Ramos (cell line): ENCODE data around the gene BAIAP2L2.
"Not testable (repeated sequence)": the region's sequence is repeated elsewhere in the genome, so short reads cannot be mapped to it uniquely, and the experiment has no call there.

Experiments used
- in situ Hi-C: fragments of 300-500 bp; cut with MboI; formaldehyde crosslinking; loops from one replicate; pipeline ENCODE4 v1.14.3; 2022; ENCODE audit warnings: low sequenced_read_pairs; ENCODE audit not compliant: unreplicated experiment

Gene BAIAP2L2, protein sequence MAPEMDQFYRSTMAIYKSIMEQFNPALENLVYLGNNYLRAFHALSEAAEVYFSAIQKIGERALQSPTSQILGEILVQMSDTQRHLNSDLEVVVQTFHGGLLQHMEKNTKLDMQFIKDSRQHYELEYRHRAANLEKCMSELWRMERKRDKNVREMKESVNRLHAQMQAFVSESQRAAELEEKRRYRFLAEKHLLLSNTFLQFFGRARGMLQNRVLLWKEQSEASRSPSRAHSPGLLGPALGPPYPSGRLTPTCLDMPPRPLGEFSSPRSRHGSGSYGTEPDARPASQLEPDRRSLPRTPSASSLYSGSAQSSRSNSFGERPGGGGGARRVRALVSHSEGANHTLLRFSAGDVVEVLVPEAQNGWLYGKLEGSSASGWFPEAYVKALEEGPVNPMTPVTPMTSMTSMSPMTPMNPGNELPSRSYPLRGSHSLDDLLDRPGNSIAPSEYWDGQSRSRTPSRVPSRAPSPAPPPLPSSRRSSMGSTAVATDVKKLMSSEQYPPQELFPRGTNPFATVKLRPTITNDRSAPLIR

DNA sequence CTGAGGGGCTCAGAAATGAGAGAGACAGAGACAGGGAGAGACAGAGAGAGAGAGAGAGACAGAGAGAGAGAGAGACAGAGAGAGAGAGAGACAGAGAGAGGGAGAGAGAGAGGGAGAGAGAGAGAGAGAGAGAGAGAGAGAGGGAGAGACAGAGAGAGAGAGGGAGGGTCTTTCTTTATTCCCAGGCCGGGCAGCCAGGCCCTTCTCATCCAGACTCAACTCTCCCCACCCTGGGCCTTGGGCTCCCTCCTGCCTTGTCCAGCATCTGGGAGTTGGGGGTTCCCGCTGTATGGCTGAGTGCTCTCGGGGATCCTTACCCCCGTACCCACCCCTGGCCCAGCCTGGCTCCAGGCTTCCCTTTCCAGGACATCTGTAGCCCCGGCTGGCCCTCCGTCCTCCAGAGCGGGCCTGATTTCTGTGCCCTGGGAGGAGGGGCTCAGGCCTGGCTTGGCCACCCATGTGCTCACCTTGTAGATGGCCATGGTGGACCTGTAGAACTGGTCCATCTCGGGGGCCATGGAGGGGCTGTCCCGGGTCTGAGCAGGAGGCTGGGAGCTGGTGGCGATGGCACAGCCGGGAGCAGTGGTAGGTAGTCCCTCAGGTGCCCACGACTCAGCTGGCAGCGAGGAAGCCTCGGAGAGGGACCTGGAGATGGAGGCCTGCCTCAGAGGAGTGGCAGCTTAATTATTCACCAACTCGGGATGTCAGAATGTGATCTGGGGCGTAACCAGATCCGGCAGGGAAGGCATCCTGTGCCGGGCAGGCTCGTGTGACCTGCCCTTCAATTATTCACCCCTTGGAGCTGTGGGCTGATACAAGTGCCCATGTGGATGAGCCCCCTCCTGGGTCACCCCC is at the start of gene BAIAP2L2:
Gene BAIAP2L2, minus strand, starts transcription at position 677 of the 855 bp plus-strand sequence. Its CDS starts 159 bp downstream, at position 518.
- in situ Hi-C loops: loop anchor here (10.0 kb wide), 1 partner anchor 245 kb away; no protein-coding TSS in a partner anchor

DNA sequence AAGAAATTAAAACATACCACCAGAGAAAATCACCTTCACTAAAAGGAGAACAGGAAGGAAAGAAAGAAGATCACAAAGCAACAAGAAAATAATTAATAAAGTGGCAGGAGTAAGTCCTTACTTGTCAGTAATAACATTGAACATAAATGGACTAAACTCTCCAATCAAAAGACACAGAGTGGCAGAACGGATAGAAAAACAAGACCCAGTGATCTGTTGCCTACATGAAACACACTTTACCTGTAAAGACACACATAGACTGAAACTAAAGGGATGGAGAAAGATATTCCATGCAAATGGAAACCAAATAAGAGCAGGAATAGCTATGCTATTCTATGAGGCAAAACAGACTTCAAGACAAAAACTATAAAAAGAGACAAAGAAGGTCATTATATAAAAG is 45.2 kb upstream of the BAIAP2L2 start:
- in situ Hi-C loops: no loop called here

DNA sequence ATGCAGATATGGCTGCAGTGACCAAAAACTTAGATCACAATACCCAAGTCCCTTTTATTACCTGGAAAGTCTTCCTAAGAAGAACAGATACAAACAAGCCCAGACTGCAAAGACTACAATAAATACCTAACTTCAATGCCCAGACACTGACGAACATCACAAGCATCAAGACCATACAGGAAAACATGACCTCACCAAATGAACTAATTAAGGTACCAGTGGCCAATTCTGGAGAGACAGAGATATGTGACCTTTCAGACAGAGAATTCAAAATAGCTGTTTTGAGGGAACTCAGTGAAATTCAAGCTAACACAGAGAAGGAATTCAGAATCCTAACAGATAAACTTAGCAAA is 44.1 kb upstream of the BAIAP2L2 start:
- in situ Hi-C loops: not testable (repeated sequence)

DNA sequence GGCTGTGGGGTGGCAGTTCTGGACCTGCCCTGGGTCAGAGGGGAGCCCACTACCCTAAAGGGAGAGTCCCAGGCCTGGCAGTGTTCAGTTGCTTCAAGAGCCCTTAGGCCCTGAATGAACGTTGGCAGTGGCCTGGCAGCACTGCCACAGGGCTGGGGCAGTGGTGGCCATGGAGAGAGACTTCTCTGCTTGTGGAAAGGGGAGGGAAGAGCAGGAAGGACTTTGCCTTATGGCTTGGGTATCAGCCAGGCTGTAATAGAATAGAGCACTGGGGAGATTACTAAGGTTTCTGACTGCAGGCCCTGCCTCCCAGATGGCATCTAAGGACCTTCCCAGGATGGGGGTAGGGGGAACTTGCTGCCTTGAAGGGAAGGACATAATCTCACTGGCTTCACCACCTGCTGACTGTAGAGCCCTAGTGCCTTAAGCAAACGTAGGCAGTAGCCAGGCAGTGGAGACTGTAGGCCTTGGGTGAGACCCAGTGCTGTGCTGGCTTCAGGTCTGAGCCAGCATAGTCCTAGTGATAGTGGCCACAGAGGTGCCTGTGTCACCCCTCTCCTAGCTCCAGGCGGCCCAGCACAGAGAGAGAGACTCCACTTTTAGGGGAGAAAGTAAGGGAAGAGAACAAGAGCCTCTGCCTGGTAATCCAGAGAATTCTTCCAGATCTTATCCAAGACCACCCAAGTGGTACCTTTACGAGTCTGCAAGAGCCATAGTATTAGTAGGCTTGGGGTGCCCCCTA is 43.5 kb upstream of the BAIAP2L2 start:
- in situ Hi-C loops: no loop called here

DNA sequence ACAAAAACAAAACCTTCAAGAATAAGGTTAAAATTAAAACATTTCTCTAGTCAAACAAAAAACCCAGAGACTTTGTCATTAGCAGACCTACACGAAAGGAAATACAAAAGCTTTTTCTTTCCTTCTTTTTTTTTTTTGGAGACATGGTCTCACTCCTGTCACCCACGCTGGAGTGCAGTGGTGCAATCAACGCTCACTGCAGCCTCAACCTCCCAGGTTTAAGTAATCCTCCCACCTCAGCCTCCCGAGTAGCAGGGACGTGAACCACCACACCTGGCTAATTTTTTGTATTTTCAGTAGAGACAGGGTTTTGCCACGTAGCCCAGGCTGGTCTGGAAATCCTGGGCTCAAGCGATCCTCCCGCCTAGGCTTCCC is 40.6 kb upstream of the BAIAP2L2 start:
- in situ Hi-C loops: no loop called here

DNA sequence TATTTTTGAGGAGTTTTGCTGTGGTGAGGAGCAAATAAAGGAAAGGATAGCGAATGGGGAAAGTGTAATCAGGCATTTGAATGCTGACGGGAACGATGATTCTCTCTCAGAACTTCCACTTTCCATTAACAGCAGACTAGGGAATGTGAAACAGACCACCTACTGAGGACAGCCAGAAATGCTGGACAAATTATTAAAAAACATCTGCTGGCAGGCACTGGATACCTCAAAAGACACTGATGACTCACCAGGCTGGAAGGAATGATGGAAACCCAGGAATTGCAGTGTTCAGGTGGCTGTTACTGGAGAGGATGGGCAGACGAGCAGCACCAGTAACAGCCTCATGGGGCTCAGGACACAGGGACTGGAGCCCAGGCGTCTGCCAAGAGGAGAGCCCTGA is 37.8 kb upstream of the BAIAP2L2 start:
- in situ Hi-C loops: no loop called here

DNA sequence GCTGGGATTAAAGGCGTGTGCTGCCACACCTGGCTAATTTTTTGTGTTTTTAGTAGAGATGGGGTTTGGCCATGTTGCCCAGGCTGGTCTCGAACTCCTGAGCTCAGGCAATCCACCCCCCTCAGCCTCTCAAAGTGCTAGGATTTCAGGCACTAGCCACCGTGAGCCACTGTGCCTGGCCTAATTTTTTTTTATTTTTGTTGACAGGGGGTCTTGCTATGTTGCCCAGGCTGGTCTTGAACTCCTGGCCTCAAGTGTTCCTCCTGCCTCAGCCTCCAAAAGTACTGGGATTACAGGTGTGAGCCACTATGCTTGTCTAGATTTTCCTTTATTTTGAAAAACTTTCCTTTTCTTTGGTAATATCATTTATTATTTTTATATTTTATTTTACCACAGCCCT is 35.7 kb upstream of the BAIAP2L2 start:
- in situ Hi-C loops: not testable (repeated sequence)

DNA sequence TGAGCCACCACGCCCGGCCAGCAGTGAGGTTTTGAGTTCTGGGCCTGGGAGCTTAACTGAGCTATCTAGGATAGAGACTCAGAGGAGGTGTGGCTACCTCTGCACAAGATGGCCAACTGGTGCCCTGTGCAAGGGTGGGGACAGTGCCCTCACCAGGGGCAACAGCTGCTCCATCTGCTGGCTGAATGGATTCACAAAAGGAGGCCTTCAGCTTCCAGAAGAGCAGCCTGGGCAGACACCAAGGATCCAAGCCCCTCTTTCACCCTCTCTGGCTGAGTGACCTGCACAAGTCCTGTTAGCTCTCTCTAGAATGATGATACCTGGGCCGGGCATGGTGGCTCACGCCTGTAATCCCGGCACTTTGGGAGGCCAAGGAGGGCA is 33.5 kb upstream of the BAIAP2L2 start:
- in situ Hi-C loops: no loop called here

DNA sequence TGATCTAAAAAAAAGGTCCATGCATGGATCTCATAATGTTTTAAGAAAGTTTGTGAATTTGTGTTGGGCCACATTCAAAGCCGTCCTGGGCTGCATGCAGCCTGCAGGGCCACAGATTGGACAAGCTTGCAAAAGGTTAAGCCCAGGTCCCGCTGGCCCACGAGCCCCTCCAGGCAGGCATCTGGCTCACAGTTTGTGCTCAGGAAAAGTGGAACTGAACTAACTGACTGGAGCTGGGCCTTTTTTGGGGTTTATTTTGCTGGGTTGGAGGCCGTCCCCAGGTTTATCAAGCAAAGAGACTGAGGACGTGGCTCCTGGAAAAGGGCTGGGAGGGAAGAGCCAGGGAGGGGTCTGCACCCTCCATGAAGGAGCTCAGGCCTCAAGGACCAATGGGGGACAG is 32.1 kb upstream of the BAIAP2L2 start:
- in situ Hi-C loops: no loop called here

DNA sequence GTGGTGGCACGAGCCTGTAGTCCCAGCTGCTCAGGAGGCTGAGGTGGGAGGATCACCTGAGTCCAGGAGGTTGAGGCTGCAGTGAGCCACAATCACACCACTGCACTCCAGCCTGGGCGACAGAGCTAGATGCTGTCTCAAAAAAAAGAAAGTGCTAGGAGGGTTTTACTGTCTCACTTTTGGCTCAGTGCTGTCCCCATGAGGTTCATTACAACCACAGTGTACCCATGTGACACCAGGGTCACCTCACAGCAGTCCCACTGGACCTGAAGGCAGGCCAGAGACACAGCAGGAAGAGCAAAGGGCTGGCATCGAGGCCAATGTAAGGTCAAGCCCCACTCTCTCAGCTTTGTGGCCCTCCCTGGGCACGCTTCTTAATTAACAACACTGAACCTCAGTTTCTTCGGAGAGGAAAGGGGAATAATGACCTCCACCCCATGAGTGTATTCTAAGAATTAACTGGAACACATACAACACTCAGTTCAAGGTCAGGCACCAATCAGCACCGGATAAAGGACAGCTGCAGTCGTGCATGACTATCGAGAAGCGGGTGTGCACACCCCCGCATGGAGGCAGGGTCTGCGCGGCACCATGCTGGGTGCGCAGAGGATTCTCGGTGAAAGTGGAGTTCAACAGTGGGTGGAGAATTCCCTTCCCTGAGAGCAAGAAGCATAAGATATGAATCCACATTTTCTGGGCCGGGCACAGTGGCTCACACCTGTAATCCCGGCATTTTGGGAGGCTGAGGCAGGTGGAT is 30.9 kb upstream of the BAIAP2L2 start:
- in situ Hi-C loops: no loop called here

DNA sequence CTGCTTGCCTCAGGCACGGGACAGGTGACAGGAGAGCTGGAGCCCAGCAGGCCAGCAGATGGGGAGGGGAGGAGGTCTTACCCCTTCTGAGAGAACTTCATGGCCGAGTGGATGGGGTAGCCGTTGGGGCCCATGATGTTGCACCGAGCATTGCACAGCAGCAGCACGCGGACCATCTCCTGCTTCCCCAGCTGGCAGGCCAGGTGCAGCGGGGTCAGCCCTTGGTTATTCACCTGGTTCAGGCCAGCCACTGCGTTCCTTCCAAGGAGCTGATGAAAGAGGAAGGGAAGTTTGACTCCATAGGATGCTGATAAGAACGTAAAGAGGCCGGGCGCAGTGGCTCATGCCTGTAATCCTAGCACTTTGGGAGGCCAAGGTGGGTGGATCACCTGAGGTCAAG is 29.4 kb upstream of the BAIAP2L2 start:
- in situ Hi-C loops: no loop called here

DNA sequence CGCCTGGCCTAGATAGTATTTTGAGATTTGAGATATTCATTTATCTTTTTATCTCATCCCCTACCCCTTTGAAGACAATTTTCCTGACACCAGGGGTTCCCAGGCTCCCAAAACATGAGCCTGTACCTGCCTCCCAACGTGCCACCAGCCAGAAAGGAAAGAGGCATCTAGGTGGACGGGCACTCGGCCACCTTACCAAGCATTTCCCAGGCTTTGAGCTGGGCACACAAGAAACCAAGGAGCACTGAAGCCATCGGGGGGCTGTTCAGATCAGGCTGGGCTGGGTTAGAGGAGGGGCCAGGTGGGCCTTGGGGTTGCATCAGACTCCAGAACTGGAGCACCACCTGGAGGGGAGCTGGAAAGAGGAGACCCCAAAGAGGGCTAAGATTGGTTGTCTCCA is 28.5 kb upstream of the BAIAP2L2 start:
- in situ Hi-C loops: no loop called here

DNA sequence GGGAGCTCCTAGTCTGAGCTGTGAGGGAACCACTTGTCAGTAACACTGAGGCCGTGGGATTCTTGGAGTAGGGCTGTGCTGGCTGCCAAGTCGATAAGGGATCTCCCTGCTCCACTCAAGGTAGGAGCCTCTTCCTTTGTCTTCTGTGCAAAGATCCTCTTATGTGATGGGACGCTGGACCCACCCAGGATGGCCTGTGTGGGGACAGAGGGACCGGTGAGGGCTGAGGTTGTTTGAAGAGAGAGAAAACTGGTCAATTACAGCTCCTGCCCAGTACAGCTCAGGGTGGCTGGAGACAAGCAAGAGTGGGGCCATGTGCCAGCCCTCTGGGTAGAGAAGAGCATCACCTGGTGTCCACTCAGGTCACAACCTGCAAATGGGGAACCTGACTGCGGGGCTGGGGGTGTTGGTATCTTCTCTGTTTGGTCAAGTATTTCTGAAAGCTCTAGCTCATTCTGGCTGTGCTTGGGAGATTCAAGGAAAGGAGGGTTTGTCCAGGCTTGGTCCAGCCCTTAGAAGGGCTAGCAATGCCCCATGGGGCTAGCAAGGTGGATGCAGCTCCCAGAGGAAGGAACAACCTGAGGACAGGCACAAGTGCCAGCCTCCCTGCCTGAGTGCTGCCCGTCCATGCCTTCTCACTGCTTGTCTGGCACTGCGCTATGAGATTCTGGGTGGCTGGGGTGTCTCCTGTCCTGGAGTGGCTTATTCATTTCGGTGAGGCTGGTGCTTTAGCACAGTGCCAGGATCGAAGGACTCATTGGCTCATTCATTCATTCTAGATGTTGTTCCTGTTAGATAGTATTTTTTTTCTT is 27.6 kb upstream of the BAIAP2L2 start:
- in situ Hi-C loops: no loop called here

DNA sequence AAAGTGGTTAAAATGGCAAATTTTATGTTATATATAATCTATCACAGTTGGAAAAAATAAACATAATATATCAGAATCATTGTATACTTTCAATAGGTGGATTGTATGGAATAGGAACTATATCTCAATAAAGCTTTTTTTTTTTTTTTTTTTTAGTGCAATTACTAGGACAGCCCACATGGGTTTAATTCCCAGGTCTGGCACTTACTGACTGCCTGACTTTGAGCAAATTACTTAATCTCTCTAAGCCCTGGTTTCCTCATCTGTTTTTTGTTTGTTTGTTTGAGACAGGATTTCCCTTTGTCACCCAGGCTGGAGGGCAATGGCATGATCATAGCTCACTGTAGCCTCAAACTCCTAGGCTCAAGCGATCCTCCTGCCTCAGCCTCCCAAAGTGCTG is 26.1 kb upstream of the BAIAP2L2 start:
- in situ Hi-C loops: no loop called here

DNA sequence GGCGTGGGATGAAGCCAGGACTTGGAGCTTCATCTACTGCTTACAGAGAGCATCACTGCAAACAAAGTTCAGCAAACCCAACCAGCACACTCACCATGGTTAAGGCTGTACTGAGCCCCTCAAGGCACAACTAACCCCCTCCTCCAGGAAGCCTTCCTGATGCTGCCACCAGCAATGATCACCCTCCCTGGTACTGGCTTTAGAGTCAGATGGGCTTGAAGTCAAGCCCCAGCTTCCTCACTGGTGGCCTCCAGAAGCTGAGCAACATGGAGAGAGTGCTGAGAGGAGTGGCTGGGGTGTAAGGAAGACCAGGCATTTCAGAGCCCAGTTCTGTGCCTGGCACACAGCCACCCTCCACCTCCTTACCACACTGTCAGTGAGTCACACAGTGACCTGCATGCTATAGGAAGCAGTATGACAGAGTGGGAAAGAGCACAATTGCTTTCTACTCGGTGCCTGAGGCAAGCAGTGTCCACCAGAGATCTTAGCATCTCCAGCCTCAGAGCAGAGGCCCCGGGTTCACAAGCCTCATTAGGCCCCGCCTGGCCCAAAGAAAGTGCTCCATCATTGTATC is 24.7 kb upstream of the BAIAP2L2 start:
- in situ Hi-C loops: no loop called here

DNA sequence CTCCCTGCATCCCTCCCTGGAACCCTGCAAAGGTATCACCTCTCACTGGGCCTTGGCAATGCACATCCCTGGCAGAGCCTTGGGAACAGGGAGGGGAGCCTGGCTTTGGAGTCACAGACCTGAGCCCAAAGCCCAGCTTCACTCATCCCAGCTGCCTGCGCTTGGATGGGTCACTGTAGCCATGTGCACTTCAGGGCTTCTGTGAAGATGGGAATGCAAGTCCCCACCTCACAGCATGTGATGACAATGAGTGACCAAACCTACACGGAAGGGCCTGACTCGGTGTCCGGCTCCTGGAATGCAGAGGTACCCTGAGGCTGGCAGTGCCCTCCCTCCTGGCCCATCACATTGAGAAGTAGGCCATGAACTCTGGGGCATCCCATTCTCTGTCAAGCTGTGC is 22.8 kb upstream of the BAIAP2L2 start:
- in situ Hi-C loops: no loop called here

DNA sequence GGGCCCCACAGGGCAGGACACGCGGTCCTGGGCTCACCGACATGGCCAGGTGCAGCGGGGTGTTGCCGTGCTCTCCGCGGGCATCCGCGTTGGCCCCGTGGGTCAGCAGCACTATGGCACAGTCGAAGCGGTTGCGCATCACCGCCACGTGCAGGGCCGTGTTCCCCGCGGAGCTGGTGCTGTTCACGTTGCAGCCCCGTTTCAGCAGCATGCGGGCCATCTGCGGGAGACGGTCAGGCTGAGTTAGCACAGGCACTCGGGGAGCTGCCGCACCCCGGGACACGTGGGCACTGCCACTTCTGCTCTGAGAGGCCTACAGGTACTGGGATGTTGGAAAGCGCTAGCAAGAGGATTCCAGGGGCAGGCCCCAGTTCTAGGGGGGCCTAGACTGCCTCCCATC is 22.3 kb upstream of the BAIAP2L2 start:
- in situ Hi-C loops: no loop called here

DNA sequence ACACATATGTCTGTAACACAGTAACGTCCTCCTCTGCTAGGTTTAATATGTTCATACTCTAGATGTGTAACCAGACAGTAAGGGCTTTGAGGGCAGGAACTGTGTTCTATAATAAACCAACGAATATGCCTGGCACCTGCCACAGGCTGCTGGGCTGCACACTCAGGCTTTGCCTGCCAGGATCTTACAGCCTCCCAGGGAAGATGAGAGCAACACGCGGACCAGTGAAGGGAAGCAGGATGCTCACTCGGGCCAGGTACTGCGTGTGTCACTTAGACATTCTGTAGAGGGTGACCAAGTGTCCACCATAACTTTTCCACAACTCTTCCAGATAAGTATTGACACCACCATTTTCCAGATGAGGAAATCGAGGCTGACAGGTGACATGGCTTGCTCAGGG is 21.7 kb upstream of the BAIAP2L2 start:
- in situ Hi-C loops: no loop called here

DNA sequence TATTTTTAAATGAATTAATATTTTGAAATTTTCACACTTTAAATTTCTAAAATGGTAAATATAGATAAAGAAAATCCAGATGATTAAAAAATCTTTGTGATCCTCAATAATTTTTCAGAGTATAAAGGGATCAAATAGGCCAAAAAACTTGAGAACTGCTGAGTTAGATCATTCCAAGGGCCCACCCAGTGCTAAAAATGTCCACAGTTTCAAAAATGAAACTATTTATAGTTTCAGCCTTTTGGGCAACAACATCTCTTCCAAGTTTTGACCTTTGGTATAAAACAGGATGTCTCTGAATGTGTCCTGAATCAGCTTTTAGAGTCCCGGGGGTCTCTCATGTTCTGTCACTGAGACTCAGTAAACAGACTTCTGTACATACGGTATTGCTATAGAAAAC is 20.9 kb upstream of the BAIAP2L2 start:
- in situ Hi-C loops: no loop called here
